GM12878 (cell line): Measurements from ENCODE around the gene STKLD1. TPM values are rescaled to one million over a fixed set of nuclear protein-coding genes. Genes with fewer than 3 reads are reported as not detected.

Experiments used
- ATAC-seq: fragments of 200-7000 bp; cut with Tn5 transposase; 3 replicates; pipeline ENCODE4 v1.9.1; 2020; ENCODE audit warnings: mild to moderate bottlenecking, moderate library complexity
- BruUV-seq: library from RNA; stranded (reverse); fragments of 400-500 nt; replicated peaks from 2 replicates; lab custom pipeline; 2021; lab: Mats Ljungman, UMichigan
- CTCF ChIA-PET: fragments of 300-600 bp; sonication (Branson Sonifier 250); formaldehyde crosslinking; extraction: SDS; loops from one replicate; lab custom pipeline; 2021; ENCODE audit warnings: inconsistent platforms; lab: Yijun Ruan, JAX
- POLR2A ChIA-PET: fragments of 350-600 bp; formaldehyde crosslinking; extraction: SDS; loops from one replicate; lab custom pipeline; 2021; ENCODE audit warnings: inconsistent platforms; lab: Charles Lee
- RAD21 ChIA-PET: fragments of 300-600 bp; sonication (Branson Sonifier 250); formaldehyde crosslinking; loops from one replicate; lab custom pipeline; 2023; ENCODE audit warnings: antibody characterized with exemption; ENCODE audit not compliant: unreplicated experiment; lab: Charles Lee
- SMC1A ChIA-PET: fragments of 300-600 bp; sonication (Branson Sonifier 250); formaldehyde crosslinking; loops from one replicate; lab custom pipeline; 2023; ENCODE audit not compliant: unreplicated experiment, uncharacterized antibody; lab: Charles Lee
- DNase-seq: peaks from one replicate; pipeline ENCODE4 v3.0.0-alpha.2; 2011; ENCODE audit warnings: low read depth, low spot score
- FAIRE-seq: peaks from 3 replicates; lab custom pipeline; 2011; peaks lifted over from hg19 to GRCh38; lab: Jason Lieb, UNC
- H2AFZ ChIP-seq: 2 replicates; pipeline ENCODE4 v1.6.0; 2011; ENCODE audit warnings: low read depth, low read length, control low read depth; ENCODE audit not compliant: control insufficient read depth
- H3K27ac ChIP-seq: 2 replicates; pipeline ENCODE4 v1.5.1; 2011; ENCODE audit warnings: control low read depth; ENCODE audit not compliant: control insufficient read depth, insufficient read depth
- H3K27me3 ChIP-seq, 2 experiments: replicated peaks in 1 of 2; 2 replicates each; pipeline versions ENCODE4 v1.6.0 to v1.6.1; 2011; ENCODE audit warnings: low read length in 1 of 2; ENCODE audit not compliant: control insufficient read depth in 2 of 2, insufficient read depth in 2 of 2
- H3K36me3 ChIP-seq, 2 experiments: 2 replicates each; pipeline ENCODE4 v1.5.1; 2011; ENCODE audit warnings: low read length in 1 of 2; ENCODE audit not compliant: control insufficient read depth in 2 of 2, insufficient read depth in 2 of 2
- H3K4me1 ChIP-seq: 2 replicates; pipeline ENCODE4 v1.6.1; 2011; ENCODE audit warnings: mild to moderate bottlenecking, low read length, moderate library complexity, mixed read lengths; ENCODE audit not compliant: control insufficient read depth, insufficient read depth
- H3K4me2 ChIP-seq: 2 replicates; pipeline ENCODE4 v1.6.0; 2011; ENCODE audit warnings: control low read depth; ENCODE audit not compliant: control insufficient read depth, insufficient read depth
- H3K4me3 ChIP-seq: fragments of 200-600 bp; sonication (generic); 2 replicates; pipeline ENCODE4 v1.5.1; 2016
- H3K79me2 ChIP-seq: 2 replicates; pipeline ENCODE4 v1.6.0; 2011; ENCODE audit warnings: low read length; ENCODE audit not compliant: control insufficient read depth, insufficient read depth
- H3K9ac ChIP-seq: 2 replicates; pipeline ENCODE4 v1.8.0; 2011; ENCODE audit warnings: low read length, control low read depth, mixed read lengths; ENCODE audit not compliant: control insufficient read depth, insufficient read depth
- H3K9me3 ChIP-seq: replicated peaks from 3 replicates; pipeline ENCODE4 v1.5.1; 2011; ENCODE audit warnings: mild to moderate bottlenecking, low read length; ENCODE audit not compliant: control insufficient read depth, insufficient read depth
- H4K20me1 ChIP-seq: 2 replicates; pipeline ENCODE4 v1.6.0; 2011; ENCODE audit not compliant: control insufficient read depth, insufficient read depth
- ASH2L ChIP-seq: fragments of 300-600, 200-600 bp; sonication (generic); IDR thresholded peaks from 2 replicates; pipeline ENCODE4 v1.6.1; 2017; ENCODE audit warnings: low read depth, mild to moderate bottlenecking, borderline replicate concordance
- BCL11A ChIP-seq: IDR thresholded peaks from 2 replicates; pipeline ENCODE4 v1.6.1; 2011; ENCODE audit warnings: low read depth, low read length
- CBX3 ChIP-seq: fragments of 200-600 bp; sonication (generic); IDR thresholded peaks from 2 replicates; pipeline ENCODE4 v1.6.1; 2016; ENCODE audit warnings: low read depth, borderline replicate concordance
- CBX5 ChIP-seq: sonication (generic); IDR thresholded peaks from 2 replicates; pipeline ENCODE4 v1.6.1; 2016; ENCODE audit warnings: low read depth, moderate library complexity, mild to moderate bottlenecking, inconsistent platforms
- GATAD2B ChIP-seq: fragments of 450-650 bp; conservative IDR thresholded peaks from 2 replicates; pipeline ENCODE4 v1.6.1; 2017; ENCODE audit warnings: low read depth, mild to moderate bottlenecking, moderate library complexity
- IKZF2 ChIP-seq, 2 experiments: fragments of 450-650 bp; IDR thresholded peaks; 2 replicates each; pipeline ENCODE4 v1.6.1; 2017; ENCODE audit warnings: mild to moderate bottlenecking in 2 of 2, moderate library complexity in 2 of 2
- LARP7 ChIP-seq: fragments of 450-650 bp; IDR thresholded peaks from 2 replicates; pipeline ENCODE4 v1.6.1; 2017; ENCODE audit warnings: mild to moderate bottlenecking
- ZNF622 ChIP-seq: fragments of 450-650 bp; IDR thresholded peaks from 2 replicates; pipeline ENCODE4 v1.6.1; 2017; ENCODE audit warnings: mild to moderate bottlenecking, inconsistent platforms
- WGBS: methylation state at CpG from one replicate; pipeline ENCODE4 v1.1.6; 2016; ENCODE audit warnings: low lambda C conversion rate; ENCODE audit not compliant: insufficient replicate concordance, insufficient coverage; ENCODE audit errors: missing lambda C conversion rate; 5-methylcytosine and 5-hydroxymethylcytosine counted together
- in situ Hi-C: fragments of 300-500 bp; cut with MboI; formaldehyde crosslinking; loops from 9 replicates; pipeline ENCODE4 v1.14.3; 2018; ENCODE audit warnings: mixed read lengths
- intact Hi-C: fragments of 100-400 bp; cut with micrococcal nuclease; formaldehyde crosslinking; loops from one replicate; pipeline ENCODE4 v1.14.2; 2022; ENCODE audit not compliant: unreplicated experiment
- polyA plus RNA-seq, 11 experiments: library from polyadenylated mRNA; depleted of rRNA in 4 of 11; unstranded in 6 of 11; stranded (reverse) in 5 of 11; fragments of >200 nt; fragmentation: Nextera tagmentation in 4 of 11; fragmentation: Illumina TruSeq in 1 of 11; extraction: Ambion mirVana in 4 of 11; extraction: Trizol in 1 of 11; gene quantifications; 1 replicate in 1 of 11; 2 replicates in 10 of 11; pipeline versions ENCODE4 v1.2.1 to v1.2.3, GENCODE V29; 2011 to 2016; ENCODE audit warnings: inconsistent platforms in 2 of 11, missing spikeins in 2 of 11, low read depth in 1 of 11
- total RNA-seq, 4 experiments: library from RNA; depleted of rRNA in 3 of 4; stranded (reverse); fragments of >200 nt in 3 of 4; fragmentation: Illumina TruSeq in 1 of 4; extraction: Trizol in 1 of 4; gene quantifications; 2 replicates each; pipeline versions ENCODE4 v1.2.1 to v1.2.3, GENCODE V29; 2013 to 2021
- TF ChIP-seq, protein P1 (sequence below): fragments of 450-650 bp; IDR thresholded peaks from 2 replicates; pipeline ENCODE4 v1.6.1; 2016; ENCODE audit warnings: mild to moderate bottlenecking
- TF ChIP-seq, protein P2 (sequence below): fragments of 450-650 bp; IDR thresholded peaks from 2 replicates; pipeline ENCODE4 v1.6.1; 2014; ENCODE audit warnings: mild to moderate bottlenecking
- TF ChIP-seq, protein P3 (sequence below): fragments of 450-650 bp; IDR thresholded peaks from 2 replicates; pipeline ENCODE4 v1.6.1; 2017; ENCODE audit warnings: low read depth, mild to moderate bottlenecking, moderate library complexity

STKLD1 gene
- total and polyA plus RNA-seq, 10 of the 15 experiments (the other 5 are each of a cell fraction or from before 2014, with no cell fraction given): 0.07 to 0.40 (median 0.29) TPM; not detected in 4

DNA sequence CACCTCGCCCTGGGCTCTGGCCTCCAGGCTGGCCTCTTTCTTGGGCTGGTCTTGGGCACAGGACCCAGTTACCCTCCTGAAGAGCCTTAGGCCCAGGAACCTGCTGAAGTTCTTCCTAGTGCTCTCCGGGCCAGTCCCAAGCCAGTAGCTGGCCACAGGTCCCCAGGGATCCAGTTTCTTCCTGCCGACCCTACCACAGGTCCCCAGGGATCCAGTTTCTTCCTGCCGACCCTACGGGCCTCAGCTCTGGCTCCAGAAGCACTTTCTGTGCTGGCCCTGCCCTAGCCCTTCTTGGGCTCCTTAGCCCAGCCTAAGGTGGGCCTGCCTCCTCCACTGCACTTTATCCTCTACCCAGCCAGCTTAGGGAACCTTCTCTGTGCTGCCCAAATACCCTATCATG is 65.4 kb downstream of the STKLD1 start:
- Histone ChIP-seq H2AFZ (no peak overlapping the region), H3K79me2 (no peaks in the 10 kb centered on the region), H3K4me1 (peaks cover 4% of the 10 kb centered on the region; the same call in 1 of the 2 replicates), H3K9me3 (no peaks in the 10 kb centered on the region), H3K27me3 (peaks cover 0 to 2% of the 10 kb centered on the region in 2 experiments; a peak in 2 of 4 replicates), H3K4me3 (no peak overlapping the region), H4K20me1 (no peaks in the 10 kb centered on the region), H3K36me3 (no peaks in the 10 kb centered on the region), H3K27ac (no peak overlapping the region)
- ATAC-seq (no peak), DNase-seq (no peak)
- ChIA-PET POLR2A (no interaction called here), CTCF (interaction anchor here (1.4 kb wide), 1 partner anchor 45 kb away, joined by 4 read pairs; no protein-coding TSS in a partner anchor), RAD21 (interaction anchor here (1.4 kb wide), 1 partner anchor 19 kb away, joined by 4 read pairs; no protein-coding TSS in a partner anchor)
- in situ Hi-C loops (no loop called here), intact Hi-C loops (no loop called here)
- 8% methylated on average over 5 of the region's 5 CpGs for WGBS
- TF ChIP-seq CBX3: no peak
- no peak for TF ChIP-seq GATAD2B
- no peak for TF ChIP-seq ZNF622
- TF ChIP-seq, protein P1, sequence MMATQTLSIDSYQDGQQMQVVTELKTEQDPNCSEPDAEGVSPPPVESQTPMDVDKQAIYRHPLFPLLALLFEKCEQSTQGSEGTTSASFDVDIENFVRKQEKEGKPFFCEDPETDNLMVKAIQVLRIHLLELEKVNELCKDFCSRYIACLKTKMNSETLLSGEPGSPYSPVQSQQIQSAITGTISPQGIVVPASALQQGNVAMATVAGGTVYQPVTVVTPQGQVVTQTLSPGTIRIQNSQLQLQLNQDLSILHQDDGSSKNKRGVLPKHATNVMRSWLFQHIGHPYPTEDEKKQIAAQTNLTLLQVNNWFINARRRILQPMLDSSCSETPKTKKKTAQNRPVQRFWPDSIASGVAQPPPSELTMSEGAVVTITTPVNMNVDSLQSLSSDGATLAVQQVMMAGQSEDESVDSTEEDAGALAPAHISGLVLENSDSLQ: no peak
- TF ChIP-seq BCL11A: no peak
- TF ChIP-seq, protein P2, sequence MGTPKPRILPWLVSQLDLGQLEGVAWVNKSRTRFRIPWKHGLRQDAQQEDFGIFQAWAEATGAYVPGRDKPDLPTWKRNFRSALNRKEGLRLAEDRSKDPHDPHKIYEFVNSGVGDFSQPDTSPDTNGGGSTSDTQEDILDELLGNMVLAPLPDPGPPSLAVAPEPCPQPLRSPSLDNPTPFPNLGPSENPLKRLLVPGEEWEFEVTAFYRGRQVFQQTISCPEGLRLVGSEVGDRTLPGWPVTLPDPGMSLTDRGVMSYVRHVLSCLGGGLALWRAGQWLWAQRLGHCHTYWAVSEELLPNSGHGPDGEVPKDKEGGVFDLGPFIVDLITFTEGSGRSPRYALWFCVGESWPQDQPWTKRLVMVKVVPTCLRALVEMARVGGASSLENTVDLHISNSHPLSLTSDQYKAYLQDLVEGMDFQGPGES: no peak
- TF ChIP-seq, protein P3, sequence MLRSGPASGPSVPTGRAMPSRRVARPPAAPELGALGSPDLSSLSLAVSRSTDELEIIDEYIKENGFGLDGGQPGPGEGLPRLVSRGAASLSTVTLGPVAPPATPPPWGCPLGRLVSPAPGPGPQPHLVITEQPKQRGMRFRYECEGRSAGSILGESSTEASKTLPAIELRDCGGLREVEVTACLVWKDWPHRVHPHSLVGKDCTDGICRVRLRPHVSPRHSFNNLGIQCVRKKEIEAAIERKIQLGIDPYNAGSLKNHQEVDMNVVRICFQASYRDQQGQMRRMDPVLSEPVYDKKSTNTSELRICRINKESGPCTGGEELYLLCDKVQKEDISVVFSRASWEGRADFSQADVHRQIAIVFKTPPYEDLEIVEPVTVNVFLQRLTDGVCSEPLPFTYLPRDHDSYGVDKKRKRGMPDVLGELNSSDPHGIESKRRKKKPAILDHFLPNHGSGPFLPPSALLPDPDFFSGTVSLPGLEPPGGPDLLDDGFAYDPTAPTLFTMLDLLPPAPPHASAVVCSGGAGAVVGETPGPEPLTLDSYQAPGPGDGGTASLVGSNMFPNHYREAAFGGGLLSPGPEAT: no peak
- TF ChIP-seq LARP7: no peak
- TF ChIP-seq ASH2L: no peak
- no peak for TF ChIP-seq CBX5
- TF ChIP-seq IKZF2 (IDR thresholded peaks at IDR 0.05): no peak
- TF ChIP-seq, all 136 proteins: peak for 0
- no peak overlapping the region for H3K4me2 ChIP-seq
- SMC1A ChIA-PET: no interaction called here
- no peak for FAIRE-seq
- no TSS peak for BruUV-seq
- no peak overlapping the region for H3K9ac ChIP-seq
